Trophoblast cell (in vitro differentiated cells and primary cell): Measurements from ENCODE around the gene ROBO4.

Source experiments
- DNase-seq, 2 donors: peaks; one replicate each; pipeline ENCODE4 v3.0.0-alpha.2; 2016
- H2AFZ ChIP-seq: 2 replicates; pipeline ENCODE4 v1.6.1; 2013; ENCODE audit warnings: low read length, moderate library complexity, mild to moderate bottlenecking; ENCODE audit not compliant: insufficient read depth, poor library complexity
- H2AK5ac ChIP-seq: 2 replicates; pipeline ENCODE4 v1.6.1; 2013; ENCODE audit warnings: mild to moderate bottlenecking, low read length
- H2BK120ac ChIP-seq: 2 replicates; pipeline ENCODE4 v1.6.1; 2013; ENCODE audit warnings: low read length, mild to moderate bottlenecking, moderate library complexity; ENCODE audit not compliant: insufficient read depth, poor library complexity
- H2BK12ac ChIP-seq: 2 replicates; pipeline ENCODE4 v1.6.1; 2013; ENCODE audit warnings: mild to moderate bottlenecking, low read length, moderate library complexity
- H2BK5ac ChIP-seq: 2 replicates; pipeline ENCODE4 v1.6.1; 2013; ENCODE audit warnings: low read length, low read depth, moderate library complexity, mild to moderate bottlenecking; ENCODE audit not compliant: poor library complexity
- H3K14ac ChIP-seq: 2 replicates; pipeline ENCODE4 v1.6.1; 2013; ENCODE audit warnings: mild to moderate bottlenecking, low read length
- H3K18ac ChIP-seq: 2 replicates; pipeline ENCODE4 v1.6.1; 2013; ENCODE audit warnings: mild to moderate bottlenecking, low read length
- H3K23ac ChIP-seq: 2 replicates; pipeline ENCODE4 v1.6.1; 2013; ENCODE audit warnings: low read length
- H3K27ac ChIP-seq: 2 replicates; pipeline ENCODE4 v1.5.1; 2013; ENCODE audit warnings: low read depth, mild to moderate bottlenecking, inconsistent platforms, low read length, moderate library complexity
- H3K27me3 ChIP-seq: 2 replicates; pipeline ENCODE4 v1.6.1; 2013; ENCODE audit warnings: inconsistent platforms, mild to moderate bottlenecking, low read length, moderate library complexity; ENCODE audit not compliant: insufficient read depth
- H3K36me3 ChIP-seq, 2 experiments: 1 replicate in 1 of 2; 2 replicates in 1 of 2; pipeline ENCODE4 v1.6.1; 2013; ENCODE audit warnings: low read length in 2 of 2, mild to moderate bottlenecking in 2 of 2, moderate library complexity in 1 of 2; ENCODE audit not compliant: insufficient read depth in 2 of 2, control insufficient read depth in 1 of 2
- H3K4ac ChIP-seq: 2 replicates; pipeline ENCODE4 v1.6.1; 2013; ENCODE audit warnings: low read depth, mild to moderate bottlenecking, low read length, moderate library complexity
- H3K4me1 ChIP-seq, 2 experiments: 1 replicate in 1 of 2; 2 replicates in 1 of 2; pipeline ENCODE4 v1.6.1; 2013; ENCODE audit warnings: low read length in 2 of 2, mild to moderate bottlenecking in 2 of 2, moderate library complexity in 1 of 2; ENCODE audit not compliant: insufficient read depth in 2 of 2, control insufficient read depth in 1 of 2
- H3K4me2 ChIP-seq: 2 replicates; pipeline ENCODE4 v1.6.1; 2013; ENCODE audit warnings: inconsistent platforms, mild to moderate bottlenecking, low read length, moderate library complexity
- H3K4me3 ChIP-seq: 2 replicates; pipeline ENCODE4 v1.5.1; 2013; ENCODE audit warnings: mild to moderate bottlenecking, low read depth, low read length, inconsistent platforms
- H3K79me1 ChIP-seq: one replicate; pipeline ENCODE4 v1.6.1; 2013; ENCODE audit warnings: low read length
- H3K79me2 ChIP-seq: 2 replicates; pipeline ENCODE4 v1.6.1; 2013; ENCODE audit warnings: low read length, mild to moderate bottlenecking; ENCODE audit not compliant: control insufficient read depth, insufficient read depth, poor library complexity
- H3K9ac ChIP-seq: 2 replicates; pipeline ENCODE4 v1.6.1; 2013; ENCODE audit warnings: mild to moderate bottlenecking, low read length
- H3K9me3 ChIP-seq: 2 replicates; pipeline ENCODE4 v1.6.1; 2013; ENCODE audit warnings: low read depth, mild to moderate bottlenecking, control low read depth, inconsistent platforms, low read length; ENCODE audit not compliant: insufficient read depth
- H4K12ac ChIP-seq: 2 replicates; pipeline ENCODE4 v1.6.1; 2013; ENCODE audit warnings: low read depth, mild to moderate bottlenecking, low read length, moderate library complexity
- H4K8ac ChIP-seq: 2 replicates; pipeline ENCODE4 v1.6.1; 2013; ENCODE audit warnings: low read depth, mild to moderate bottlenecking, low read length, moderate library complexity
- H4K91ac ChIP-seq: one replicate; pipeline ENCODE4 v1.6.1; 2013; ENCODE audit warnings: low read depth, mild to moderate bottlenecking, low read length, moderate library complexity
- WGBS: extraction: QIAGEN DNeasy Blood & Tissue Kit; methylation state at CpG from one replicate; pipeline ENCODE4 v1.1.7; 2013; ENCODE audit warnings: missing lambda C conversion rate; ENCODE audit not compliant: insufficient read length, insufficient coverage; ENCODE audit errors: extremely low coverage; 5-methylcytosine and 5-hydroxymethylcytosine counted together

ROBO4 gene

GRCh38 chr11:124934862-124935547 lies 37.3 kb upstream of the ROBO4 start:
- H3K18ac ChIP-seq = no peak overlapping the region
- H3K4me2 ChIP-seq = no peak overlapping the region
- H3K14ac ChIP-seq = no peak overlapping the region
- no peak overlapping the region for H3K9ac ChIP-seq
- H4K8ac ChIP-seq = no peak overlapping the region
- H2AFZ ChIP-seq = no peak overlapping the region
- H3K4ac ChIP-seq = no peak overlapping the region
- no peaks in the 10 kb centered on the region for H3K36me3 ChIP-seq
- H3K4me1 ChIP-seq = peaks cover 0 to 3% of the 10 kb centered on the region in 2 experiments
- no peak overlapping the region for H2BK5ac ChIP-seq
- H3K9me3 ChIP-seq = peaks cover 2% of the 10 kb centered on the region
- WGBS = no CpG with 5 or more reads among the region's 4 CpGs
- no peak for DNase-seq
- no peak overlapping the region for H2AK5ac ChIP-seq
- H2BK12ac ChIP-seq = no peak overlapping the region
- no peaks in the 10 kb centered on the region for H3K79me2 ChIP-seq
- H2BK120ac ChIP-seq = no peak overlapping the region
- no peak overlapping the region for H3K4me3 ChIP-seq
- no peaks in the 10 kb centered on the region for H3K79me1 ChIP-seq
- no peak overlapping the region for H4K12ac ChIP-seq
- H4K91ac ChIP-seq = no peak overlapping the region
- H3K23ac ChIP-seq = no peak overlapping the region
- no peaks in the 10 kb centered on the region for H3K27me3 ChIP-seq
- H3K27ac ChIP-seq = no peak overlapping the region

GRCh38 chr11:124930799-124931198 lies 33.1 kb upstream of the ROBO4 start:
- H3K14ac ChIP-seq = no peak overlapping the region
- no peaks in the 10 kb centered on the region for H3K27me3 ChIP-seq
- H3K23ac ChIP-seq = no peak overlapping the region
- no peak overlapping the region for H3K9ac ChIP-seq
- no peak overlapping the region for H2BK12ac ChIP-seq
- H2BK5ac ChIP-seq = no peak overlapping the region
- DNase-seq = no peak
- H3K79me2 ChIP-seq = no peaks in the 10 kb centered on the region
- WGBS = no CpG with 5 or more reads among the region's 3 CpGs
- no peak overlapping the region for H2AK5ac ChIP-seq
- no peaks in the 10 kb centered on the region for H3K79me1 ChIP-seq
- H3K27ac ChIP-seq = no peak overlapping the region
- no peak overlapping the region for H3K4ac ChIP-seq
- H4K8ac ChIP-seq = no peak overlapping the region
- no peak overlapping the region for H2AFZ ChIP-seq
- no peak overlapping the region for H3K18ac ChIP-seq
- H4K12ac ChIP-seq = no peak overlapping the region
- no peak overlapping the region for H3K4me3 ChIP-seq
- no peak overlapping the region for H2BK120ac ChIP-seq
- H3K4me2 ChIP-seq = no peak overlapping the region
- H3K9me3 ChIP-seq = peaks cover 2% of the 10 kb centered on the region
- no peaks in the 10 kb centered on the region for H3K36me3 ChIP-seq
- no peaks in the 10 kb centered on the region for H3K4me1 ChIP-seq
- no peak overlapping the region for H4K91ac ChIP-seq

GRCh38 chr11:124928942-124929665 lies 31.4 kb upstream of the ROBO4 start:
- no peak overlapping the region for H3K23ac ChIP-seq
- no peaks in the 10 kb centered on the region for H3K9me3 ChIP-seq
- no peak overlapping the region for H4K91ac ChIP-seq
- no peaks in the 10 kb centered on the region for H3K36me3 ChIP-seq
- H3K4me3 ChIP-seq = no peak overlapping the region
- DNase-seq = no peak
- H3K9ac ChIP-seq = no peak overlapping the region
- H2AK5ac ChIP-seq = no peak overlapping the region
- no peak overlapping the region for H3K4me2 ChIP-seq
- H3K27me3 ChIP-seq = no peaks in the 10 kb centered on the region
- no peak overlapping the region for H4K12ac ChIP-seq
- H3K14ac ChIP-seq = no peak overlapping the region
- H3K27ac ChIP-seq = no peak overlapping the region
- no CpG with 5 or more reads among the region's 4 CpGs for WGBS
- no peak overlapping the region for H3K4ac ChIP-seq
- H3K79me1 ChIP-seq = no peaks in the 10 kb centered on the region
- no peak overlapping the region for H2AFZ ChIP-seq
- H3K18ac ChIP-seq = no peak overlapping the region
- H3K4me1 ChIP-seq = no peaks in the 10 kb centered on the region
- no peak overlapping the region for H2BK120ac ChIP-seq
- H2BK12ac ChIP-seq = no peak overlapping the region
- no peak overlapping the region for H4K8ac ChIP-seq
- no peak overlapping the region for H2BK5ac ChIP-seq
- H3K79me2 ChIP-seq = no peaks in the 10 kb centered on the region

- H2BK12ac ChIP-seq = no peak overlapping the region
Observed at GRCh38 chr11:124923296-124923695, 25.6 kb upstream of the ROBO4 start.

More at GRCh38 chr11:124923296-124923695, 25.6 kb upstream of the ROBO4 start:
- no peak overlapping the region for H3K4me3 ChIP-seq
- peaks cover 0 to 5% of the 10 kb centered on the region in 2 experiments for H3K4me1 ChIP-seq
- no peak overlapping the region for H4K8ac ChIP-seq
- no peak overlapping the region for H3K9ac ChIP-seq
- H3K79me1 ChIP-seq = peaks cover 4% of the 10 kb centered on the region
- no peak overlapping the region for H2BK120ac ChIP-seq
- no peak overlapping the region for H3K18ac ChIP-seq
- H3K9me3 ChIP-seq = peaks cover 2% of the 10 kb centered on the region
- H3K23ac ChIP-seq = no peak overlapping the region
- H3K4me2 ChIP-seq = no peak overlapping the region
- DNase-seq = no peak
- H3K14ac ChIP-seq = no peak overlapping the region
- H2AFZ ChIP-seq = no peak overlapping the region
- no peak overlapping the region for H3K27ac ChIP-seq
- H3K79me2 ChIP-seq = peaks cover 2% of the 10 kb centered on the region
- no peak overlapping the region for H4K91ac ChIP-seq
- H3K27me3 ChIP-seq = peaks cover 7% of the 10 kb centered on the region
- H3K4ac ChIP-seq = no peak overlapping the region
- H3K36me3 ChIP-seq = no peaks in the 10 kb centered on the region
- H4K12ac ChIP-seq = no peak overlapping the region
- H2BK5ac ChIP-seq = no peak overlapping the region
- H2AK5ac ChIP-seq = no peak overlapping the region
